Measurements from ENCODE around the gene ADAMTS1. TPM values are rescaled to one million over a fixed set of nuclear protein-coding genes. Genes with fewer than 3 reads are reported as not detected.

ADAMTS1 gene
- total RNA-seq, 4 donors from 2014 or later, result 21.2 to 29.2 (median 22.5) TPM

DNA sequence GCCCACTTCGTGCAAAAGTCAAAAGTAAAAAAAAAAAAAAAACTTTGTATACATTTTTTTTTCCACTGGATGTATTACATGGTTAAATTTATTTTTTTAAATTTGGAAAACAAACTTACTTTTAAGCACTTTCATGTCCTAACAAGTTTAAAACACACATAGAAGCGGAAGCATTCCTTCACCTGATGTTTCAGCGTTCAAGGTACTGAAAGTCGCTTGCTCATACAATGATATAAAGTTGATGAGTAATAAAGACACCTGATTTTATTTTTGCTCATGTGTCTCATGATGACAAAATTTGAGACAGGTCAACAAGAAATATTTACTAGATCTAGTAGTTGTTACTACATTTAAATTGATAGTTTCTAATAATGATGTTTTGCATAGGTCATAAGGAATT lies 35.5 kb downstream of the ADAMTS1 start:
- no peaks in the 10 kb centered on the region for H3K36me3 ChIP-seq
- WGBS, result 60% methylated on average over 4 of the region's 4 CpGs
- H3K9me3 ChIP-seq, result no peaks in the 10 kb centered on the region
- TF ChIP-seq POLR2AphosphoS5 (IDR thresholded peaks at IDR 0.05) (no peak), POLR2A (IDR thresholded peaks at IDR 0.05) (no peak), EP300 (IDR thresholded peaks at IDR 0.05) (no peak)
- TF ChIP-seq, protein P1, sequence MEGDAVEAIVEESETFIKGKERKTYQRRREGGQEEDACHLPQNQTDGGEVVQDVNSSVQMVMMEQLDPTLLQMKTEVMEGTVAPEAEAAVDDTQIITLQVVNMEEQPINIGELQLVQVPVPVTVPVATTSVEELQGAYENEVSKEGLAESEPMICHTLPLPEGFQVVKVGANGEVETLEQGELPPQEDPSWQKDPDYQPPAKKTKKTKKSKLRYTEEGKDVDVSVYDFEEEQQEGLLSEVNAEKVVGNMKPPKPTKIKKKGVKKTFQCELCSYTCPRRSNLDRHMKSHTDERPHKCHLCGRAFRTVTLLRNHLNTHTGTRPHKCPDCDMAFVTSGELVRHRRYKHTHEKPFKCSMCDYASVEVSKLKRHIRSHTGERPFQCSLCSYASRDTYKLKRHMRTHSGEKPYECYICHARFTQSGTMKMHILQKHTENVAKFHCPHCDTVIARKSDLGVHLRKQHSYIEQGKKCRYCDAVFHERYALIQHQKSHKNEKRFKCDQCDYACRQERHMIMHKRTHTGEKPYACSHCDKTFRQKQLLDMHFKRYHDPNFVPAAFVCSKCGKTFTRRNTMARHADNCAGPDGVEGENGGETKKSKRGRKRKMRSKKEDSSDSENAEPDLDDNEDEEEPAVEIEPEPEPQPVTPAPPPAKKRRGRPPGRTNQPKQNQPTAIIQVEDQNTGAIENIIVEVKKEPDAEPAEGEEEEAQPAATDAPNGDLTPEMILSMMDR (IDR thresholded peaks at IDR 0.05), result no peak
- no peak overlapping the region for H3K27ac ChIP-seq
- H3K4me1 ChIP-seq, result no peaks in the 10 kb centered on the region
- H3K4me3 ChIP-seq, result no peak overlapping the region
- DNase-seq (ENCODE audit: low spot score in 2 of 2), result no peak
- H3K27me3 ChIP-seq, result no peaks in the 10 kb centered on the region

DNA sequence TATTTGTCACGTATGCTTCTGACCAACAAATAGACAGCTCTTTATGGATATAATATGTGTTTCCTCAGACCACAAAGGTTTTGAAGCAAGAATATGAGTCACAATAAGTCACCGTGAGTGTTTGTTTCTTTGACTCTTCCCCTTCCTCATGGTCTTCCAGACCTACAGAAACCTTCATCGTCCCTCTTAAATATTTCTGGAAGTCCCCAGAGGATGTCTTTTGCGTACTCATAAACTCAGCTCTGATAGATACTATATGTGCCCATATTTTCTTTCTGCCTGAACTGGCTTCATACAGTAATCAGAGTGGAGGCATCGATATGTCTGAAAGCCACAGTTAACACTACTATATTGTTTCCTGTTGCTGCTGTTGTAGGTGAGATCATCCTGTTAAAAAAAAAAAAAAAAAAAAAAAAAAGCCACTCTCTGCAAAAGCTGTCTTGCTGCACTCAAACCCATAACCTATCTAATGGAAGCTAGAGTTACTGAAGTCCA lies 38.4 kb downstream of the ADAMTS1 start:
- H3K4me3 ChIP-seq, result no peak overlapping the region
- H3K4me1 ChIP-seq, result no peaks in the 10 kb centered on the region
- H3K27ac ChIP-seq, result no peak overlapping the region
- no peaks in the 10 kb centered on the region for H3K9me3 ChIP-seq
- TF ChIP-seq POLR2AphosphoS5 (IDR thresholded peaks at IDR 0.05) (no peak), POLR2A (IDR thresholded peaks at IDR 0.05) (no peak), EP300 (IDR thresholded peaks at IDR 0.05) (no peak)
- TF ChIP-seq, protein P1 (IDR thresholded peaks at IDR 0.05), result no peak
- WGBS, result 75% methylated on average over 5 of the region's 5 CpGs
- no peak for DNase-seq (ENCODE audit: low spot score in 2 of 2)
- no peaks in the 10 kb centered on the region for H3K27me3 ChIP-seq
- H3K36me3 ChIP-seq, result no peaks in the 10 kb centered on the region

DNA sequence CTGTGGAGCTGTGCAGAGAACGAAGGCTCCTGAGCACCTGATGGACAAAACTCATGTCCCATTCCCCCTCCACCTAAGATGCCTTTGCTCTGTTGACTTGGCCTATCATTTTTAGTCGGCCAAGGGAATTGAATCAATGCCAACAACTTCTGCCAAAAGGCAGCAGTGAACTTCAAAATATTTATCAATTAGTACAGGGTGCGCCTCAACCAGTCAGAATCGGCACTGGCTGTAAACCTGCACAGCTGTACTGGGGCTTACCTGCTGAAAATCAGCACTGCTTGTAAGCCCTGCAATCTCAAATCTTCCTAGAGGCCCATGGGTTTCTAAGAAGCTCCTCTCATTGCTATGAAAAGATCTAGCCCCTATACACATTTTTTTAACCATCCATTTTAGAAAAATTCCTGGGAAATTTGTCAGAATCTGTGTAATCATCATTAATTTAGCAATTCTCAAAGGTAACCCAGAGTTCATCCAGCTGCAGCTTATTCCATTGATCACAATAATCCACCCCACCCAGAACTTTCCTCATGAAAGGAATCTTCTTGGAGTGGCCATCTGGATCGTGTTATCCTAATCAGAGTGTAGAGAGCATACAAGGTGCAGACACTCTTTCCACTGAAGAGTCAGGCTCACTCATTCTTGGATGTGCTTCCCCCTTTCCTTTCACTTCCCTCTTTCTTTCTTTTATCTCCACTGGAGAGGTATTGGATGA lies 40.2 kb downstream of the ADAMTS1 start:
- Histone ChIP-seq H3K9me3 (no peaks in the 10 kb centered on the region), H3K36me3 (no peaks in the 10 kb centered on the region), H3K4me1 (no peaks in the 10 kb centered on the region), H3K27me3 (no peaks in the 10 kb centered on the region), H3K4me3 (no peak overlapping the region), H3K27ac (no peak overlapping the region)
- no peak for DNase-seq (ENCODE audit: low spot score in 2 of 2)
- TF ChIP-seq EP300 (IDR thresholded peaks at IDR 0.05), result no peak
- no peak for TF ChIP-seq POLR2AphosphoS5 (IDR thresholded peaks at IDR 0.05)
- no peak for TF ChIP-seq POLR2A (IDR thresholded peaks at IDR 0.05)
- TF ChIP-seq, protein P1 (IDR thresholded peaks at IDR 0.05), result no peak
- 74% methylated on average over 5 of the region's 5 CpGs for WGBS

DNA sequence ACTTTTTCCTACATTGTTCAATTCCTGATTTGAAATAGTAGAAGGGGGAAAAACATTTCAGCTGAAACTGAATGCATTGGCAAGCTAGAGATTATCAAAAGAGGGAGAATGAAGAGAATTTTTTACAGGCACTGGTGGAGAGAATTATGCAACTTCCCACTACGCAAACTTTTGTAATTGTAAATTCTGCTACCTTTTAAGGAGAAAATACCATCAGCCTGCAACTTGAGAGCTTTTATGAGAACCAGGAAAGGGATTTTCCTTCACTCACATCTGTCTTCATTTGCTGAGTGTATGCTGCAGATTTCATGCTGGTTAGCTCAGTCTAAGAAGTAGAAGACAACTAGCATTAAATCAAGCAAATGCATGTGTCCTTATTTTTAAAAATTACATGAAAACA lies 43.7 kb downstream of the ADAMTS1 start:
- 55% methylated on average over 1 of the region's 1 CpG for WGBS
- no peak for TF ChIP-seq POLR2AphosphoS5 (IDR thresholded peaks at IDR 0.05)
- TF ChIP-seq, protein P1 (IDR thresholded peaks at IDR 0.05), result no peak
- TF ChIP-seq EP300 (IDR thresholded peaks at IDR 0.05), result no peak

DNA sequence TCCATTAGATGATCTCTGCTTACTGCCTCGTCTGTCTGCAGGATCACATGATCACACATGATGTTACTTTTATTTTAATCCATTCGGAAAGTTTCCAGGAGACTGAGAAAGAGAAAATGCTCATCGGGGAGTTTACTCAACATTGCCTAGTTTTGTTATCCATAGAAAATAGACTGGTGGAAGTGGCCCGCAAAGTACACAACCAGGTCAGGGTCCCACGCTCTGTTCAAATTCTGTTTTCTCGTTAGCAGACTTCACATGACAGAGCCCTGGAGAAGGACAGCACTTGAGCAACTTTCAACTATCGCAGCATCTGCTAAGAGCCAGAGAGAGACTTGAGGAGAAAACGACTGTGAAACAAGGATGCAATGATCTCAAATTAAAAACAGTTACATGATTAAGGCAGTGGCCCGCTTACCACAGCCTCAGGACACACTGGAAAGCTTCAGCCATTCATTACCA lies 44.2 kb downstream of the ADAMTS1 start:
- WGBS, result 55% methylated on average over 9 of the region's 9 CpGs
- peak overlapping the region; percentile 50 for H3K27ac ChIP-seq

More for the DNA sequence above, 43.7 kb downstream of the ADAMTS1 start:
- DNase-seq (ENCODE audit: low spot score in 2 of 2), result no peak
- Histone ChIP-seq H3K9me3 (no peaks in the 10 kb centered on the region), H3K27me3 (no peaks in the 10 kb centered on the region), H3K4me3 (no peak overlapping the region), H3K36me3 (no peaks in the 10 kb centered on the region), H3K4me1 (no peaks in the 10 kb centered on the region), H3K27ac (peak overlapping the region; percentile 50)

More for the DNA sequence above, 44.2 kb downstream of the ADAMTS1 start:
- no peaks in the 10 kb centered on the region for H3K9me3 ChIP-seq
- no peaks in the 10 kb centered on the region for H3K27me3 ChIP-seq
- no peak overlapping the region for H3K4me3 ChIP-seq
- no peaks in the 10 kb centered on the region for H3K36me3 ChIP-seq
- TF ChIP-seq POLR2AphosphoS5 (IDR thresholded peaks at IDR 0.05) (no peak), EP300 (IDR thresholded peaks at IDR 0.05) (no peak), POLR2A (IDR thresholded peaks at IDR 0.05) (no peak)
- TF ChIP-seq, protein P1 (IDR thresholded peaks at IDR 0.05), result no peak
- no peak for DNase-seq (ENCODE audit: low spot score in 2 of 2)
- H3K4me1 ChIP-seq, result no peaks in the 10 kb centered on the region

Data from suprapubic skin (tissue), 4 donors.